IMR-90 (cell line): ENCODE data around the gene ARHGEF16. TPM values are rescaled to one million over a fixed set of nuclear protein-coding genes. Genes with fewer than 3 reads are reported as not detected.

Source experiments
- ATAC-seq: fragments of 200-7000 bp; cut with Tn5 transposase; 2 replicates; pipeline ENCODE4 v1.9.1; 2020; ENCODE audit warnings: low read depth, mild to moderate bottlenecking, moderate library complexity
- BruUV-seq: library from RNA; stranded (reverse); fragments of 400-500 nt; replicated peaks from 2 replicates; lab custom pipeline; 2021; lab: Mats Ljungman, UMichigan
- CTCF ChIA-PET: fragments of 300-600 bp; formaldehyde crosslinking; extraction: SDS; loops from one replicate; lab custom pipeline; 2021; ENCODE audit warnings: antibody characterized with exemption; lab: Yijun Ruan, JAX
- POLR2A ChIA-PET: fragments of 300-600 bp; sonication (Branson Sonifier 250); formaldehyde crosslinking; loops from one replicate; lab custom pipeline; 2022; ENCODE audit warnings: antibody characterized with exemption; ENCODE audit not compliant: unreplicated experiment; lab: Charles Lee
- DNase-seq: peaks from one replicate; pipeline ENCODE4 v3.0.0; 2013
- H2AFZ ChIP-seq: replicated peaks from 2 replicates; pipeline ENCODE3; 2013; ENCODE audit warnings: low read length, mild to moderate bottlenecking; ENCODE audit not compliant: poor library complexity
- H2AK5ac ChIP-seq: 2 replicates; pipeline ENCODE4 v1.6.1; 2013; ENCODE audit warnings: low read depth, low read length, inconsistent platforms
- H2AK9ac ChIP-seq: replicated peaks from 2 replicates; pipeline ENCODE3; 2013; ENCODE audit warnings: mild to moderate bottlenecking, low read depth, low read length, moderate library complexity; ENCODE audit not compliant: poor library complexity
- H2BK120ac ChIP-seq: 2 replicates; pipeline ENCODE4 v1.6.1; 2013; ENCODE audit warnings: low read depth, low read length, inconsistent platforms
- H2BK15ac ChIP-seq: 3 replicates; pipeline ENCODE4 v1.6.1; 2013; ENCODE audit warnings: low read depth, low read length, inconsistent platforms
- H2BK20ac ChIP-seq: 2 replicates; pipeline ENCODE4 v1.6.1; 2013; ENCODE audit warnings: low read depth, mild to moderate bottlenecking, inconsistent platforms, low read length, moderate library complexity
- H2BK5ac ChIP-seq: 2 replicates; pipeline ENCODE4 v1.6.1; 2013; ENCODE audit warnings: mild to moderate bottlenecking, low read depth, low read length, inconsistent platforms; ENCODE audit not compliant: poor library complexity, severe bottlenecking
- H3K14ac ChIP-seq: replicated peaks from 2 replicates; pipeline ENCODE4 v1.6.1; 2013; ENCODE audit warnings: low read depth, low read length, inconsistent platforms
- H3K18ac ChIP-seq: 2 replicates; pipeline ENCODE4 v1.6.1; 2013; ENCODE audit warnings: low read depth, low read length, control low read depth
- H3K23ac ChIP-seq: 2 replicates; pipeline ENCODE4 v1.6.1; 2013; ENCODE audit warnings: low read depth, low read length, inconsistent platforms
- H3K27ac ChIP-seq: 2 replicates; pipeline ENCODE4 v1.5.1; 2013; ENCODE audit warnings: mild to moderate bottlenecking, control low read depth, low read length; ENCODE audit not compliant: insufficient read depth
- H3K27me3 ChIP-seq: 2 replicates; pipeline ENCODE4 v1.6.1; 2013; ENCODE audit warnings: low read length; ENCODE audit not compliant: control insufficient read depth, insufficient read depth
- H3K36me3 ChIP-seq: 2 replicates; pipeline ENCODE4 v1.6.1; 2013; ENCODE audit warnings: low read length, mixed read lengths; ENCODE audit not compliant: control insufficient read depth, insufficient read depth
- H3K4ac ChIP-seq: 2 replicates; pipeline ENCODE4 v1.6.1; 2013; ENCODE audit warnings: low read depth, low read length, inconsistent platforms
- H3K4me1 ChIP-seq: 2 replicates; pipeline ENCODE4 v1.6.1; 2013; ENCODE audit warnings: low read length, mixed read lengths; ENCODE audit not compliant: control insufficient read depth, insufficient read depth
- H3K4me2 ChIP-seq: 2 replicates; pipeline ENCODE4 v1.6.1; 2013; ENCODE audit warnings: low read depth, mild to moderate bottlenecking, control low read depth, low read length, moderate library complexity
- H3K4me3 ChIP-seq: 2 replicates; pipeline ENCODE4 v1.5.1; 2013; ENCODE audit warnings: low read depth, mild to moderate bottlenecking, control low read depth, low read length, moderate library complexity; ENCODE audit not compliant: insufficient read depth
- H3K56ac ChIP-seq: 2 replicates; pipeline ENCODE4 v1.6.1; 2013; ENCODE audit warnings: low read length, inconsistent platforms; ENCODE audit not compliant: insufficient read depth; ENCODE audit errors: extremely low read depth
- H3K79me1 ChIP-seq, 2 experiments: 2 replicates each; pipeline ENCODE4 v1.6.1; 2013; ENCODE audit warnings: low read length in 2 of 2, inconsistent platforms in 1 of 2, low read depth in 1 of 2
- H3K9ac ChIP-seq: 2 replicates; pipeline ENCODE4 v1.6.1; 2013; ENCODE audit warnings: low read depth, low read length, control low read depth
- H3K9me1 ChIP-seq: 2 replicates; pipeline ENCODE4 v1.6.1; 2013; ENCODE audit warnings: low read length, inconsistent platforms; ENCODE audit not compliant: insufficient read depth
- H3K9me3 ChIP-seq: 2 replicates; pipeline ENCODE4 v1.6.1; 2013; ENCODE audit warnings: low read length; ENCODE audit not compliant: control insufficient read depth, insufficient read depth
- H4K20me1 ChIP-seq: 2 replicates; pipeline ENCODE4 v1.6.1; 2013; ENCODE audit warnings: low read length, inconsistent platforms; ENCODE audit not compliant: insufficient read depth
- H4K5ac ChIP-seq: 2 replicates; pipeline ENCODE4 v1.6.1; 2013; ENCODE audit warnings: mild to moderate bottlenecking, low read depth, low read length, control low read depth
- H4K8ac ChIP-seq, 2 experiments: 2 replicates each; pipeline ENCODE4 v1.6.1; 2013; ENCODE audit warnings: low read depth in 2 of 2, low read length in 2 of 2, control low read depth in 1 of 2, inconsistent platforms in 1 of 2
- H4K91ac ChIP-seq: 2 replicates; pipeline ENCODE4 v1.6.1; 2013; ENCODE audit warnings: low read depth, low read length, inconsistent platforms; ENCODE audit not compliant: insufficient read depth
- BHLHE40 ChIP-seq: fragments of 150-350 bp; IDR thresholded peaks from 2 replicates; pipeline ENCODE4 v1.6.1; 2016; ENCODE audit warnings: mild to moderate bottlenecking, low read depth, low read length
- CEBPB ChIP-seq: IDR thresholded peaks from 2 replicates; pipeline ENCODE4 v1.6.1; 2012; ENCODE audit warnings: low read depth, low read length, improper control_type of control experiment
- CHD1 ChIP-seq: IDR thresholded peaks from 2 replicates; pipeline ENCODE4 v1.6.1; 2012; ENCODE audit warnings: low read depth, low read length, improper control_type of control experiment
- CTCF ChIP-seq: conservative IDR thresholded peaks from 2 replicates; pipeline ENCODE4 v1.5.1; 2012; ENCODE audit warnings: mild to moderate bottlenecking, low read depth, low read length, improper control_type of control experiment
- ELK1 ChIP-seq: fragments of 150-350 bp; IDR thresholded peaks from 2 replicates; pipeline ENCODE4 v1.6.1; 2016; ENCODE audit warnings: low read depth, mild to moderate bottlenecking, low read length, moderate library complexity, borderline replicate concordance
- FOS ChIP-seq: fragments of 150-350 bp; IDR thresholded peaks from 2 replicates; pipeline ENCODE4 v1.6.1; 2016; ENCODE audit warnings: low read depth, low read length
- MAFK ChIP-seq: IDR thresholded peaks from 2 replicates; pipeline ENCODE4 v1.6.1; 2012; ENCODE audit warnings: low read depth, low read length, improper control_type of control experiment
- MAZ ChIP-seq: IDR thresholded peaks from 2 replicates; pipeline ENCODE4 v1.6.1; 2012; ENCODE audit warnings: low read depth, mild to moderate bottlenecking, low read length, improper control_type of control experiment, moderate library complexity, borderline replicate concordance
- MXI1 ChIP-seq: IDR thresholded peaks from 2 replicates; pipeline ENCODE4 v1.6.1; 2012; ENCODE audit warnings: low read depth, mild to moderate bottlenecking, low read length, moderate library complexity, borderline replicate concordance
- NFE2L2 ChIP-seq: fragments of 150-350 bp; IDR thresholded peaks from 2 replicates; pipeline ENCODE4 v1.6.1; 2016; ENCODE audit warnings: low read depth, mild to moderate bottlenecking, low read length
- POLR2A ChIP-seq: IDR thresholded peaks from 2 replicates; pipeline ENCODE4 v1.6.1; 2012; ENCODE audit warnings: mild to moderate bottlenecking, low read depth, low read length
- RAD21 ChIP-seq: IDR thresholded peaks from 2 replicates; pipeline ENCODE4 v1.6.1; 2012; ENCODE audit warnings: low read length, improper control_type of control experiment
- RCOR1 ChIP-seq: IDR thresholded peaks from 2 replicates; pipeline ENCODE4 v1.6.1; 2012; ENCODE audit warnings: mild to moderate bottlenecking, low read length, improper control_type of control experiment; ENCODE audit not compliant: insufficient replicate concordance
- RFX5 ChIP-seq: IDR thresholded peaks from 2 replicates; pipeline ENCODE4 v1.8.0; 2012; ENCODE audit warnings: low read depth, mild to moderate bottlenecking, low read length, moderate library complexity
- SMC3 ChIP-seq: fragments of 150-350 bp; IDR thresholded peaks from 2 replicates; pipeline ENCODE4 v1.6.1; 2016; ENCODE audit warnings: low read depth, mild to moderate bottlenecking, antibody characterized with exemption, low read length, moderate library complexity
- WGBS, 2 experiments: methylation state at CpG; one replicate each; pipeline versions ENCODE4 v1.1.5 to v1.1.7; 2013; ENCODE audit warnings: missing lambda C conversion rate in 2 of 2; ENCODE audit not compliant: insufficient read length in 1 of 2; ENCODE audit errors: extremely low coverage in 2 of 2; 5-methylcytosine and 5-hydroxymethylcytosine counted together
- dilution Hi-C: fragments of 300-500 bp; cut with HindIII; formaldehyde crosslinking; loops from one replicate; pipeline ENCODE4 v1.14.3; 2018; ENCODE audit warnings: low sequenced_read_pairs; ENCODE audit not compliant: unreplicated experiment
- in situ Hi-C: fragments of 300-500 bp; cut with MboI; formaldehyde crosslinking; loops from 3 replicates; pipeline ENCODE4 v1.14.3; 2019; ENCODE audit warnings: low sequenced_read_pairs, inconsistent platforms, mixed read lengths
- intact Hi-C: fragments of 100-400 bp; cut with micrococcal nuclease; formaldehyde crosslinking; loops from 2 replicates; pipeline ENCODE4 v1.10.0; 2022
- polyA plus RNA-seq, 3 experiments: library from polyadenylated mRNA; depleted of rRNA; stranded (reverse); fragments of >200 nt; gene quantifications; 2 replicates each; pipeline ENCODE4 v1.2.3, GENCODE V29; 2012; ENCODE audit warnings: low replicate concordance in 1 of 3
- total RNA-seq: library from RNA; depleted of rRNA; stranded (reverse); fragments of >200 nt; gene quantifications from 2 replicates; pipeline ENCODE4 v1.2.3, GENCODE V29; 2012
- TF ChIP-seq, protein P1 (sequence below): fragments of 150-350 bp; IDR thresholded peaks from 2 replicates; pipeline ENCODE4 v1.6.1; 2017; ENCODE audit warnings: mild to moderate bottlenecking, antibody characterized with exemption, low read length, low read depth

Gene ARHGEF16
- total and polyA plus RNA-seq, 2 of the 4 experiments (the other 2 are of a cell fraction) = 0.18 to 0.39 TPM

DNA sequence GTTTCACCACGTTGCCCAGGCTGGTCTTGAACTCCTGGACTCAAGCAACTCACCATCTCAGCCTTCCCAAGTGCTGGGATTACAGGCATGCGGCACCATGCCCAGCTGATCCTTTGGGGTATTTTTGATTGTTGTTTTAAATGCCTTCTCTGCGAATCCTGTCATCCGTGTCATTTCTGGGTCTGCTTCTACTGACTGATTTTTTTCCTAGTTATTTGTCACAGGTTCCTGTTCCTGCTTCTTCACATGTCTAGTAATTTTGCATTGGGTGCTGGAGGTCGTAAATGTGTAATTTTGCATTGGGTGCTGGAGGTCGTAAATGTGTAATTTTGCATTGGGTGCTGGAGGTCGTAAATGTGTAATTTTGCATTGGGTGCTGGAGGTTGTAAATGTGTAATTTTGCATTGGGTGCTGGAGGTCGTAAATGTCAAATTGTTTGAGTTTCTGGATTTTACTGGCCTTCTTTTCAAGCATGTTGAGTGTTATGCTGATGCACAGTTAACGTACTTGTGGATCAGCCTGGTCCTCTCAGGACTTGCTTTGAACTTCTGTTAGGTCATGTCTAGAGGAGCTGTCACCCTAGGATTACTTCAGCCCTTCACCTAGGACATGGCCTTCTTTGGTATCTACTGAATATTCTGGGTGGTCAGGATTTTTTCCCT is 4.1 kb upstream of the ARHGEF16 start:
- Histone ChIP-seq H3K27me3 (peaks cover 21% of the 10 kb centered on the region), H3K4ac (no peak overlapping the region), H2AK5ac (no peak overlapping the region), H2BK5ac (no peak overlapping the region), H3K36me3 (no peaks in the 10 kb centered on the region), H3K9ac (no peak overlapping the region), H3K56ac (no peak overlapping the region), H4K5ac (no peak overlapping the region), H4K20me1 (0 out of 2 replicates have a peak, but pooled peaks cover 2% of the 10 kb centered on the region), H4K91ac (no peak overlapping the region), H3K27ac (no peak overlapping the region), H3K4me2 (no peak overlapping the region), H2AFZ (no peak overlapping the region), H3K4me3 (no peak overlapping the region), H3K4me1 (no peaks in the 10 kb centered on the region; the same call in 1 of the 2 replicates), H3K23ac (no peak overlapping the region), H2BK20ac (no peak overlapping the region), H3K18ac (no peak overlapping the region), H3K9me3 (no peaks in the 10 kb centered on the region; the same call in 1 of the 2 replicates), H2BK120ac (no peak overlapping the region), H2AK9ac (no peak overlapping the region), H3K9me1 (no peaks in the 10 kb centered on the region), H3K14ac (no peak overlapping the region), H2BK15ac (no peak overlapping the region), H3K79me1 (no peaks in the 10 kb centered on the region), H4K8ac (no peak overlapping the region)
- no TSS peak for BruUV-seq
- no peak for TF ChIP-seq RAD21
- no peak for TF ChIP-seq CHD1
- TF ChIP-seq, protein P1, sequence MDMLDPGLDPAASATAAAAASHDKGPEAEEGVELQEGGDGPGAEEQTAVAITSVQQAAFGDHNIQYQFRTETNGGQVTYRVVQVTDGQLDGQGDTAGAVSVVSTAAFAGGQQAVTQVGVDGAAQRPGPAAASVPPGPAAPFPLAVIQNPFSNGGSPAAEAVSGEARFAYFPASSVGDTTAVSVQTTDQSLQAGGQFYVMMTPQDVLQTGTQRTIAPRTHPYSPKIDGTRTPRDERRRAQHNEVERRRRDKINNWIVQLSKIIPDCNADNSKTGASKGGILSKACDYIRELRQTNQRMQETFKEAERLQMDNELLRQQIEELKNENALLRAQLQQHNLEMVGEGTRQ = no peak
- no peak for TF ChIP-seq CTCF
- TF ChIP-seq CEBPB = no peak
- no peak for TF ChIP-seq RCOR1
- no peak for TF ChIP-seq BHLHE40
- TF ChIP-seq ELK1 = no peak
- TF ChIP-seq FOS = no peak
- no peak for TF ChIP-seq NFE2L2
- TF ChIP-seq SMC3 = no peak
- TF ChIP-seq POLR2A = no peak
- TF ChIP-seq MAFK = no peak
- TF ChIP-seq MAZ = no peak
- TF ChIP-seq RFX5 = no peak
- no peak for TF ChIP-seq MXI1
- CTCF ChIA-PET = no interaction called here
- no peak for DNase-seq
- WGBS, 2 experiments = no CpG with 5 or more reads among the region's 9 CpGs
- intact Hi-C loops (loop anchor here (5.0 kb wide), 2 partner anchors 272 to 352 kb away; no protein-coding TSS in a partner anchor), in situ Hi-C loops (no loop called here), dilution Hi-C loops (no loop called here)
- no peak for ATAC-seq
- POLR2A ChIA-PET = no interaction called here
